ENCODE data around the gene P3H2.
A peak's percentile ranks its signal among the peaks of the same experiment; 100 is the strongest.

The P3H2 gene

DNA sequence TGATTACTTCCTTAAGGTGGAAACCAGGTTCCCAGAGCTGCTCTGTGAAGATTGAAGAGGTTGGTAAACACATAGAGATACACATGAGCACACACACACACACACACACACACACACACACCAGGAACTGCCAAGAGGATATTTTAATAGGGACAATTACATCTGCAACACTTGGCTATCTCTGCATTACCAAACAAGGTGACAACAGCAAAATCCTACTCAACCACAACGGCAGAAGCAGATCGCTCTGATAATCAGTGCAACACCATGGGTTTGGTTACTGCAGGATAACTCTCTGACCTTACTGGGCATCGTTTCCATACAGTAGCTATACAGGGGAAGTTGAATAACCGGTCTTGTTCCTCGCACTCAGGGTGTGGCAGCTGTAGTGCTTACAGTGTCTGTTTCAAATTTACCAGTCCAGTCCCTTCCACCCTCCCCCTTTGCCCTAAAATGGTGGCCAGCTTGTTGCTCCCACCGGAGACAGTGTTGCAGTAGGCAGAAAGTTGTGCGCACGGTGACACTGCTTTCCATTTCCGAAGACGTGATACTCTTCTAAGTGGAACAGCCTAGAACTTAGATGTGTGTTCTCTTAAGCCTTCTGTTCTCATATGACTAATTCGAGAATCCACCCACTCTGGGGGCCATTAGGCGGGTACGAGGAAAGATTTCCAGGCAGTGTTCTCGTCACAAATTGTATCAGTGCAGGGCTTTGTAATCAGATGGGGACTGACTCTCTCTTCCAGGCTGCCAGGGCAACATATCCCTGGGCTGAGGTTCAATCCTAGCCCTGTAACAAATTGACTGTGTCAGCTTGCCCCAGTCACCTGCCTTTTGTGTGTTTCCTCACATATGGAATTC, 176.2 kb downstream of the P3H2 start:
- DNase-seq (ENCODE audit: low read depth) = no peak
- TF ChIP-seq, protein P1, sequence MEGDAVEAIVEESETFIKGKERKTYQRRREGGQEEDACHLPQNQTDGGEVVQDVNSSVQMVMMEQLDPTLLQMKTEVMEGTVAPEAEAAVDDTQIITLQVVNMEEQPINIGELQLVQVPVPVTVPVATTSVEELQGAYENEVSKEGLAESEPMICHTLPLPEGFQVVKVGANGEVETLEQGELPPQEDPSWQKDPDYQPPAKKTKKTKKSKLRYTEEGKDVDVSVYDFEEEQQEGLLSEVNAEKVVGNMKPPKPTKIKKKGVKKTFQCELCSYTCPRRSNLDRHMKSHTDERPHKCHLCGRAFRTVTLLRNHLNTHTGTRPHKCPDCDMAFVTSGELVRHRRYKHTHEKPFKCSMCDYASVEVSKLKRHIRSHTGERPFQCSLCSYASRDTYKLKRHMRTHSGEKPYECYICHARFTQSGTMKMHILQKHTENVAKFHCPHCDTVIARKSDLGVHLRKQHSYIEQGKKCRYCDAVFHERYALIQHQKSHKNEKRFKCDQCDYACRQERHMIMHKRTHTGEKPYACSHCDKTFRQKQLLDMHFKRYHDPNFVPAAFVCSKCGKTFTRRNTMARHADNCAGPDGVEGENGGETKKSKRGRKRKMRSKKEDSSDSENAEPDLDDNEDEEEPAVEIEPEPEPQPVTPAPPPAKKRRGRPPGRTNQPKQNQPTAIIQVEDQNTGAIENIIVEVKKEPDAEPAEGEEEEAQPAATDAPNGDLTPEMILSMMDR (IDR thresholded peaks at IDR 0.05; ENCODE audit: low read length, missing control alignments) = no peak
- no peak overlapping the region for H3K4me3 ChIP-seq (replicated peaks; ENCODE audit: low read depth, low read length)

DNA sequence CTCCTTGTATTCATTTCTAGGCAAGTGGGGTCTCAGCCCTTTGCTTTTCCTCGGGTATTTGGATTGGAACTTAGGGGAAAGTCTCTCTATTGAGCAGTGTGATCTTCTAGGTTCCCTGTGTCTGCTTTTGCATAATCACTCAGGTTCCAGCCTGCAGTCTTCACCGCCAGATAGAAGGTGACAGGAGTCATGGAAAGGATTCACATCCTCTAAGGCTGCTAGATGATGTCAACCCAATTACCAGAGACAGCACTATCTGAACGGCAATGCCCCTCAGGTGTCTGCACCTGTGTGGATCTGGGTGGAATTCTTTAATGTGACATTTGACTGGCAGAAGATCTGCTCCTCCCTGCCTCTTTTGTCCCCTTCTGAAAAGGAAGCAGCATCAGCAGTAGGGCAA, 177.7 kb downstream of the P3H2 start:
- TF ChIP-seq, protein P1 (IDR thresholded peaks at IDR 0.05; ENCODE audit: low read length, missing control alignments) = no peak
- H3K4me3 ChIP-seq (replicated peaks; ENCODE audit: low read depth, low read length) = no peak overlapping the region
- DNase-seq (ENCODE audit: low read depth) = no peak

DNA sequence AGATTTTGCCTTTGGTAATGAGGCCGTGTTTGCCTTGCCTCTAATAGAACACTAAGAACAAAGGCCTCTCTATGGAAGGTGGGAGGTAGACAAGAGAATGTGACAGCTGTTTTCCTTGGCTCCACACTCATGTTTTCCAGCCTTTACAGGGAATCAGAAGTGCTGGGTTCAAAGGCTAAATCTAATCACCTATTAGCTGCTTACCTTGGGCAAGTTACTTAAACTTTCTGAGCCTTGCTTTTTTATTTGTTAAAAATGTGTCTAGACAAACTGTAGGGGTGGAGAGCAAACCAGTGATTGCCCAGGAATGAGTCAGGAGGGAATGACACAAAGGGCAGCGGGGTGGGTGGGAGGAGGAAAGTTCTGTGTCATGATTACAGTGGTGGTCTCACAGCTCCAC, 179.0 kb downstream of the P3H2 start:
- H3K4me3 ChIP-seq (replicated peaks; ENCODE audit: low read depth, low read length) = no peak overlapping the region
- peak; percentile 27 for DNase-seq (ENCODE audit: low read depth)
- TF ChIP-seq, protein P1 (IDR thresholded peaks at IDR 0.05; ENCODE audit: low read length, missing control alignments) = no peak

DNA sequence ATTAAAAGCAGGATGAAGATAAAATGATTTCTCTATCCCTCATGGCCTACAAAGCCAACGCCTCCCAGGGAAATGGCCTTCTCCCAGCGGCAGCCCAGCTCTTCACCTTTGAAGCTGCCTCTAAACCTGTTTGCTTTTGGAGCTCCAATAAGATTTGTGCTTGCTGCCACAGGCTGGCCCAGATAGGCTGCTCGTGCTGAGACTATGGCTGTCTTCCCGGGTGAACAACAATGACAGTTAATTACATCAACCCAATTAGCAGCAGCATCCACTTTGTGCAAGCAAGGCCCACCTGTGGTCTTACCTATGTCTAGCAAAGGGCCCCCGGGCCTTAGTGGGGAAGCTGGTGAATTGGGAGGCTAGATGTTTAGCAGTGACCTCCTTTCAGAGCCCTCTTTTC, 179.6 kb downstream of the P3H2 start:
- no peak for DNase-seq (ENCODE audit: low read depth)
- TF ChIP-seq, protein P1 (IDR thresholded peaks at IDR 0.05; ENCODE audit: low read length, missing control alignments) = no peak

DNA sequence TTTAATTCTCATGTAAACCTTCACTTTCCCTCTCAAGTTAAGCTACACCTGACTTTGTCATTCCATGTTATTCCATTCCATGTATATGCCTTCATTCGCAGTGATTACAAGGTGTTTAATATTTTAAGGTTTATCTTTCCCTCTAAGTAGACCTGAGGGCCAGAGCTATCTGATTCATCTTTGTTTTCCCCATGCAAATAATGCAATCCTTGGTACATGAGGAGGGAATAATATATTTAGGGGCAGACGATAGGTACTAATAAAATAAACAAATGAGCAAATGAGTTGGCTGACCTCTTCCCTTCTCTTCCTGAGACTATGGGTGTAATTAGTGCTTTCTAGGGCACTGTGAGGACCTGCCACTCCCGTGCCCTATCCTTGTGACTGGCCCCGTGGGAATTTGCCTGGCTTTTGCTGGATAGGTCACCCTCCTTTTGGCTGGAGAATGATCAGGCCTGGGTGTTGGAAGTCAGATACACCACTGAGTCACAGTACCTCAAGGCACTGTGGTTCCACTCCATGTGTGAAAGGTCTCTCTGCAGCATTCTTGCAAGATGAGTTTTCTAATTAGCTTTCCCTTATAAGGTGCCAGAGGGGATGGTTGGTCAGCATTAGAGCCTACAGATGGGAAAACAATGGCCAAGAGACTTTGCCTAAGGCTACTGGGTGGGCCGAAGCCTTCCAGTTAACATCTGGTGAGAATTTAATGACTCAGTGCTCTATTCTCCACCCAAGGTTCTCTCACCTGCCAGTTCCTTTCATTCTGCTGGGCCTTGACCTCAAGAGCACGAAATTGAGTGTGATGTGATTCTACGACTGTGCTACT, 183.2 kb downstream of the P3H2 start:
- TF ChIP-seq, protein P1 (IDR thresholded peaks at IDR 0.05; ENCODE audit: low read length, missing control alignments) = no peak
- DNase-seq (ENCODE audit: low read depth) = peak; percentile 70
- H3K4me3 ChIP-seq (replicated peaks; ENCODE audit: low read depth, low read length) = no peak overlapping the region

More for the DNA sequence above, 179.6 kb downstream of the P3H2 start:
- no peak overlapping the region for H3K4me3 ChIP-seq (replicated peaks; ENCODE audit: low read depth, low read length)

DNA sequence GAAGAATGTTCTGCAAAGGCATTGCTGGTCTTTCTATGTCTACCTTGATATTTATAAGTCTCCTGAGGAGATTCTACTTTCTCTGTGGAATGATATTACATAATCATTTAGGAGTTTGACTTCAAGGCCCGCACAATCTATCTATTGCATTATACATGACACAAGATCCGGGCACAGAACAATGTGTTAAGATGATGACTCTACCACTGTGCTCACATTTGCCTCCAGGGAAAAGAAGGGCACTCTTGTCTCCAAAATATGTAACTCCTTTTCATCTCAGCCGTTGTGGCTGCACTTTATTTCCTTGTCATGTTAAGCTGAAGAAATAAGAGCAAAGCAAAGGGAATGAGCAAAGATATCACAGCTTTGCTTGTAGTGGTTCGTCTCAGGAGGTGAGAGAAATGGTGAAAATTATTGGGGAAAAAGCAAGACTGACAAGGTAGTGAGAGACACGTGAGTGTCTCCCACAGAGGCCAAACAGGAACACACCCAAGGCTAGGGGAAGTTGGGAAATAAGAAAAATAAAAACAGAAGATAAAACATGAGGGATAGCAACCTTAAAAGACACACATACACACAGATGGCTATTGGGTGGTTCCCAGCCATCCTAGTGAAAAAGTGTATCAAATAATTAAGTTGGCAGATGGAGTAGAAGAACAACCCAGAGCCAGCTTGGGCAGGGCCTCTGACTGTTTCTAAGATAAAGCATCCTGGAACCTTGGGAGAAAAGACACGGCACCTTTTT, 184.3 kb downstream of the P3H2 start:
- no peak overlapping the region for H3K4me3 ChIP-seq (replicated peaks; ENCODE audit: low read depth, low read length)
- DNase-seq (ENCODE audit: low read depth) = no peak
- TF ChIP-seq, protein P1 (IDR thresholded peaks at IDR 0.05; ENCODE audit: low read length, missing control alignments) = no peak

Data from fibroblast of pulmonary artery (primary cell).